ENCODE measurements around the gene NOC4L. TPM values are rescaled to one million over a fixed set of nuclear protein-coding genes. Genes with fewer than 3 reads are reported as not detected.
"Not testable (repeated sequence)": the region's sequence is repeated elsewhere in the genome, so short reads cannot be mapped to it uniquely, and the experiment has no call there.

Gene NOC4L
- polyA plus RNA-seq, 1 of the 3 experiments (the other 2 are of a cell fraction): 12.9 TPM

GRCh38 chr12:132102297-132102696 lies 42.0 kb upstream of the NOC4L start:
- H3K4me2 ChIP-seq: no peak overlapping the region
- WGBS (ENCODE audit: low lambda C conversion rate): 94% methylated on average over 9 of the region's 9 CpGs
- no peak overlapping the region for H3K4me3 ChIP-seq (ENCODE audit: low read depth in 2 of 2, low read length in 1 of 2)
- no peak for TF ChIP-seq JUND (IDR thresholded peaks at IDR 0.05)
- TF ChIP-seq GABPA (IDR thresholded peaks at IDR 0.05; ENCODE audit: low read depth): no peak
- no peak for TF ChIP-seq FOXM1 (IDR thresholded peaks at IDR 0.05; ENCODE audit: low read depth)
- TF ChIP-seq PBX3 (IDR thresholded peaks at IDR 0.05): no peak
- TF ChIP-seq REST (IDR thresholded peaks at IDR 0.05; ENCODE audit: low read depth, low read length): no peak
- no peak for TF ChIP-seq TCF12 (IDR thresholded peaks at IDR 0.05)
- no peak for TF ChIP-seq MXI1 (IDR thresholded peaks at IDR 0.05; ENCODE audit: low read depth, low read length)
- no peak for TF ChIP-seq ZBTB33 (IDR thresholded peaks at IDR 0.05; ENCODE audit: borderline replicate concordance, low read depth)
- no peak for TF ChIP-seq RCOR1 (IDR thresholded peaks at IDR 0.05; ENCODE audit: low read length)
- TF ChIP-seq SMC3 (IDR thresholded peaks at IDR 0.05; ENCODE audit: low read depth, low read length): no peak
- TF ChIP-seq IRF3 (IDR thresholded peaks at IDR 0.05; ENCODE audit: low read depth, low read length): no peak
- no peak for TF ChIP-seq POLR2AphosphoS5 (IDR thresholded peaks at IDR 0.05; ENCODE audit: low read depth, low read length)
- no peak for TF ChIP-seq CTCF (IDR thresholded peaks at IDR 0.05)
- no peak for TF ChIP-seq GATA2 (CRISPR knock-in tag; IDR thresholded peaks at IDR 0.05)
- TF ChIP-seq FOSL2 (IDR thresholded peaks at IDR 0.05; ENCODE audit: borderline replicate concordance, low read depth): no peak
- TF ChIP-seq RAD21 (IDR thresholded peaks at IDR 0.05; ENCODE audit: low read length): no peak
- no peak for TF ChIP-seq MEF2A (IDR thresholded peaks at IDR 0.05; ENCODE audit: borderline replicate concordance, low read depth)
- POLR2A ChIA-PET: no interaction called here
- H3K4me1 ChIP-seq (ENCODE audit: control insufficient read depth in 1 of 2, insufficient read depth in 2 of 2, low read depth in 1 of 2, low read length in 1 of 2): no peaks in the 10 kb centered on the region
- H3K9me3 ChIP-seq: no peaks in the 10 kb centered on the region
- H4K20me1 ChIP-seq (ENCODE audit: insufficient read depth): 0 out of 2 replicates have a peak, but pooled peaks cover 8% of the 10 kb centered on the region
- H3K27ac ChIP-seq (ENCODE audit: low read depth in 2 of 2, low read length in 1 of 2): no peak overlapping the region
- H2AFZ ChIP-seq (ENCODE audit: low read depth): no peak overlapping the region
- DNase-seq: no peak
- H3K36me3 ChIP-seq (replicated peaks in 1 of 2; ENCODE audit: control insufficient read depth in 1 of 2, insufficient read depth in 2 of 2, low read length in 1 of 2): peaks cover 23 to 32% of the 10 kb centered on the region in 2 experiments
- H3K9ac ChIP-seq: no peak overlapping the region
- CTCF ChIA-PET: no interaction called here
- H3K27me3 ChIP-seq (ENCODE audit: insufficient read depth): no peaks in the 10 kb centered on the region
- H3K79me2 ChIP-seq (ENCODE audit: insufficient read depth): peaks cover 37% of the 10 kb centered on the region; the same call in 1 of the 2 replicates
- H3K9me2 ChIP-seq: no peaks in the 10 kb centered on the region
- no peaks in the 10 kb centered on the region for H3F3A ChIP-seq (replicated peaks; ENCODE audit: insufficient read depth)

- H3K36me3 ChIP-seq (replicated peaks in 1 of 2; ENCODE audit: control insufficient read depth in 1 of 2, insufficient read depth in 2 of 2, low read length in 1 of 2): peaks cover 26 to 32% of the 10 kb centered on the region in 2 experiments
Observed at GRCh38 chr12:132103072-132103471, 41.2 kb upstream of the NOC4L start.

More at GRCh38 chr12:132103072-132103471, 41.2 kb upstream of the NOC4L start:
- H4K20me1 ChIP-seq (ENCODE audit: insufficient read depth); H3K9me2 ChIP-seq; H2AFZ ChIP-seq (ENCODE audit: low read depth); H3K27ac ChIP-seq (ENCODE audit: low read depth in 2 of 2, low read length in 1 of 2); H3K4me3 ChIP-seq (ENCODE audit: low read depth in 2 of 2, low read length in 1 of 2); H3K4me2 ChIP-seq; H3K27me3 ChIP-seq (ENCODE audit: insufficient read depth); POLR2A ChIA-PET; H3K4me1 ChIP-seq (ENCODE audit: control insufficient read depth in 1 of 2, insufficient read depth in 2 of 2, low read depth in 1 of 2, low read length in 1 of 2); CTCF ChIA-PET; H3K9me3 ChIP-seq; H3F3A ChIP-seq (replicated peaks; ENCODE audit: insufficient read depth); DNase-seq; H3K9ac ChIP-seq: not testable (repeated sequence)
- 96% methylated on average over 14 of the region's 14 CpGs for WGBS (ENCODE audit: low lambda C conversion rate)
- peaks cover 29% of the 10 kb centered on the region; the same call in 1 of the 2 replicates for H3K79me2 ChIP-seq (ENCODE audit: insufficient read depth)

All from SK-N-SH (cell line).